ENCODE measurements around the gene SHB.

The SHB gene

DNA sequence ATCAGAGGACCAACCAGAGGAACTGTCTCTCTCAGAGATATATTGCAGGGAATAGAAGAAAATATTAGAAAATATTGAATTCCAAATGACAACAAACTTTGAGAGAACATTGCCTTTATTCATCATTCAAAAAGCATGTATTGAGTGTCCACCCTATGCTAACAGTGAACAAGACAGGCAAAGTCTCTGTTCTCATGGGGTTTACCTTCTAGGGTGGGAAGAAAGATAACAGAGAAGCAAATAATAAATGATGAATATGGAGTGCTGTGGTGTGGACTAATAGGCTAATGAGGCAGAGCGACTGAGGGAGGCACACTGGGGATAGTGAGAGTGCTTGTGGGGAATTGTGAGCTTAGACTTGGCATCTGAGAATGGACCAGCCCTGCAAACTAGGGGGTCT is 43.4 kb upstream of the SHB start:
- H3K36me3 ChIP-seq (ENCODE audit: control insufficient read depth in 2 of 2, insufficient read depth in 1 of 2, low read length in 2 of 2) = no peaks in the 10 kb centered on the region
- no peaks in the 10 kb centered on the region for H3K9me3 ChIP-seq (ENCODE audit: control insufficient read depth, insufficient read depth, low read depth, low read length)
- no peak overlapping the region for H3K27ac ChIP-seq (ENCODE audit: extremely low read depth, low read depth, low read length)
- CTCF ChIA-PET = interaction anchor here (0.6 to 0.7 kb wide), 2 partner anchors 15 to 52 kb away, joined by 3 to 4 read pairs; no protein-coding TSS in a partner anchor
- no peak overlapping the region for H3K4me3 ChIP-seq (ENCODE audit: low read depth, low read length)
- H3K4me1 ChIP-seq (ENCODE audit: control insufficient read depth, insufficient read depth, low read length) = no peaks in the 10 kb centered on the region
- POLR2A ChIA-PET = no interaction called here
- TF ChIP-seq ZNF202 (tag by site-specific recombination; IDR thresholded peaks at IDR 0.05; ENCODE audit: borderline replicate concordance) = no peak
- TF ChIP-seq, protein P1, sequence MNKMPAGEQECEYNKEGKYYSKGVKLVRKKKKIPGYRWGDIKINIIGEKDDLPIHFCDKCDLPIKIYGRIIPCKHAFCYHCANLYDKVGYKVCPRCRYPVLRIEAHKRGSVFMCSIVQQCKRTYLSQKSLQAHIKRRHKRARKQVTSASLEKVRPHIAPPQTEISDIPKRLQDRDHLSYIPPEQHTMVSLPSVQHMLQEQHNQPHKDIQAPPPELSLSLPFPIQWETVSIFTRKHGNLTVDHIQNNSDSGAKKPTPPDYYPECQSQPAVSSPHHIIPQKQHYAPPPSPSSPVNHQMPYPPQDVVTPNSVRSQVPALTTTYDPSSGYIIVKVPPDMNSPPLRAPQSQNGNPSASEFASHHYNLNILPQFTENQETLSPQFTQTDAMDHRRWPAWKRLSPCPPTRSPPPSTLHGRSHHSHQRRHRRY (tag by site-specific recombination; IDR thresholded peaks at IDR 0.05) = no peak
- TF ChIP-seq ZNF76 (tag by site-specific recombination; IDR thresholded peaks at IDR 0.05; ENCODE audit: borderline replicate concordance, low read depth) = no peak
- no peak for TF ChIP-seq ZNF169 (tag by site-specific recombination; IDR thresholded peaks at IDR 0.05)
- TF ChIP-seq ZNF266 (tag by site-specific recombination; IDR thresholded peaks at IDR 0.05; ENCODE audit: low read depth) = no peak
- no peak for TF ChIP-seq PRDM6 (tag by site-specific recombination; IDR thresholded peaks at IDR 0.05)

DNA sequence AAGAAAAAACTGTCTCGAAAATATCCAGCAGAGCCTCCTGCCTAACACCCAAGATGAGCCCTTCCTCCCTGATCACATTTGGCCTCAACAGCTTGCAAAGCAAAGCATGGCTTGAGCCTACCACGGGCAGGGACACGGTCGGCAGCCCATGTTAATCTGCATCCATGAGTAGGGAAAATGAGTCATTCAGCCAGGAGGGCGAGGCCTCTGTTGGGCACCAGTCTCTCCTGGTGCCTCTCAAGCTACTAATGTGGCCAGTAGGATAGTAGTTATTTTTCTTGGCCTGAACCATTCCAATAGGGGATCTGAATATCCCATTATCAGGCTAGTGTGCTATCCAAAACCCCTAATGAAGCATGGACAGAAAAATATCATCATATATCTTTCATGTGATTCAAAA is 43.0 kb upstream of the SHB start:
- CTCF ChIA-PET = interaction anchor here (0.6 kb wide), 1 partner anchor 52 kb away, joined by 4 read pairs; no protein-coding TSS in a partner anchor
- no peaks in the 10 kb centered on the region for H3K36me3 ChIP-seq (ENCODE audit: control insufficient read depth in 2 of 2, insufficient read depth in 1 of 2, low read length in 2 of 2)

More for the DNA sequence above, 43.0 kb upstream of the SHB start:
- no peak overlapping the region for H3K4me3 ChIP-seq (ENCODE audit: low read depth, low read length)
- H3K4me1 ChIP-seq (ENCODE audit: control insufficient read depth, insufficient read depth, low read length) = no peaks in the 10 kb centered on the region
- no peaks in the 10 kb centered on the region for H3K9me3 ChIP-seq (ENCODE audit: control insufficient read depth, insufficient read depth, low read depth, low read length)
- H3K27ac ChIP-seq (ENCODE audit: extremely low read depth, low read depth, low read length) = no peak overlapping the region
- POLR2A ChIA-PET = no interaction called here
- TF ChIP-seq, protein P1 (tag by site-specific recombination; IDR thresholded peaks at IDR 0.05) = no peak
- TF ChIP-seq ZFP37 (tag by site-specific recombination; IDR thresholded peaks at IDR 0.05) = no peak
- TF ChIP-seq, protein P2, sequence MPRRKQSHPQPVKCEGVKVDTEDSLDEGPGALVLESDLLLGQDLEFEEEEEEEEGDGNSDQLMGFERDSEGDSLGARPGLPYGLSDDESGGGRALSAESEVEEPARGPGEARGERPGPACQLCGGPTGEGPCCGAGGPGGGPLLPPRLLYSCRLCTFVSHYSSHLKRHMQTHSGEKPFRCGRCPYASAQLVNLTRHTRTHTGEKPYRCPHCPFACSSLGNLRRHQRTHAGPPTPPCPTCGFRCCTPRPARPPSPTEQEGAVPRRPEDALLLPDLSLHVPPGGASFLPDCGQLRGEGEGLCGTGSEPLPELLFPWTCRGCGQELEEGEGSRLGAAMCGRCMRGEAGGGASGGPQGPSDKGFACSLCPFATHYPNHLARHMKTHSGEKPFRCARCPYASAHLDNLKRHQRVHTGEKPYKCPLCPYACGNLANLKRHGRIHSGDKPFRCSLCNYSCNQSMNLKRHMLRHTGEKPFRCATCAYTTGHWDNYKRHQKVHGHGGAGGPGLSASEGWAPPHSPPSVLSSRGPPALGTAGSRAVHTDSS (tag by site-specific recombination; IDR thresholded peaks at IDR 0.05) = no peak
- no peak for TF ChIP-seq ZNF132 (tag by site-specific recombination; IDR thresholded peaks at IDR 0.05; ENCODE audit: borderline replicate concordance)
- no peak for TF ChIP-seq BCL11B (tag by site-specific recombination; IDR thresholded peaks at IDR 0.05; ENCODE audit: low read depth)
- TF ChIP-seq, protein P3, sequence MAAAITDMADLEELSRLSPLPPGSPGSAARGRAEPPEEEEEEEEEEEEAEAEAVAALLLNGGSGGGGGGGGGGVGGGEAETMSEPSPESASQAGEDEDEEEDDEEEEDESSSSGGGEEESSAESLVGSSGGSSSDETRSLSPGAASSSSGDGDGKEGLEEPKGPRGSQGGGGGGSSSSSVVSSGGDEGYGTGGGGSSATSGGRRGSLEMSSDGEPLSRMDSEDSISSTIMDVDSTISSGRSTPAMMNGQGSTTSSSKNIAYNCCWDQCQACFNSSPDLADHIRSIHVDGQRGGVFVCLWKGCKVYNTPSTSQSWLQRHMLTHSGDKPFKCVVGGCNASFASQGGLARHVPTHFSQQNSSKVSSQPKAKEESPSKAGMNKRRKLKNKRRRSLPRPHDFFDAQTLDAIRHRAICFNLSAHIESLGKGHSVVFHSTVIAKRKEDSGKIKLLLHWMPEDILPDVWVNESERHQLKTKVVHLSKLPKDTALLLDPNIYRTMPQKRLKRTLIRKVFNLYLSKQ (tag by site-specific recombination; IDR thresholded peaks at IDR 0.05; ENCODE audit: borderline replicate concordance) = no peak
- TF ChIP-seq, protein P4, sequence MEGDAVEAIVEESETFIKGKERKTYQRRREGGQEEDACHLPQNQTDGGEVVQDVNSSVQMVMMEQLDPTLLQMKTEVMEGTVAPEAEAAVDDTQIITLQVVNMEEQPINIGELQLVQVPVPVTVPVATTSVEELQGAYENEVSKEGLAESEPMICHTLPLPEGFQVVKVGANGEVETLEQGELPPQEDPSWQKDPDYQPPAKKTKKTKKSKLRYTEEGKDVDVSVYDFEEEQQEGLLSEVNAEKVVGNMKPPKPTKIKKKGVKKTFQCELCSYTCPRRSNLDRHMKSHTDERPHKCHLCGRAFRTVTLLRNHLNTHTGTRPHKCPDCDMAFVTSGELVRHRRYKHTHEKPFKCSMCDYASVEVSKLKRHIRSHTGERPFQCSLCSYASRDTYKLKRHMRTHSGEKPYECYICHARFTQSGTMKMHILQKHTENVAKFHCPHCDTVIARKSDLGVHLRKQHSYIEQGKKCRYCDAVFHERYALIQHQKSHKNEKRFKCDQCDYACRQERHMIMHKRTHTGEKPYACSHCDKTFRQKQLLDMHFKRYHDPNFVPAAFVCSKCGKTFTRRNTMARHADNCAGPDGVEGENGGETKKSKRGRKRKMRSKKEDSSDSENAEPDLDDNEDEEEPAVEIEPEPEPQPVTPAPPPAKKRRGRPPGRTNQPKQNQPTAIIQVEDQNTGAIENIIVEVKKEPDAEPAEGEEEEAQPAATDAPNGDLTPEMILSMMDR (tag by site-specific recombination; IDR thresholded peaks at IDR 0.05) = no peak
- TF ChIP-seq ZNF350 (tag by site-specific recombination; IDR thresholded peaks at IDR 0.05) = no peak
- TF ChIP-seq ZNF639 (tag by site-specific recombination; IDR thresholded peaks at IDR 0.05) = no peak
- TF ChIP-seq ZNF202 (tag by site-specific recombination; IDR thresholded peaks at IDR 0.05; ENCODE audit: borderline replicate concordance) = no peak
- no peak for TF ChIP-seq ZNF560 (tag by site-specific recombination; IDR thresholded peaks at IDR 0.05; ENCODE audit: borderline replicate concordance)
